ENCODE data around the gene LANCL1.
"Not testable (repeated sequence)": the region's sequence is repeated elsewhere in the genome, so short reads cannot be mapped to it uniquely, and the experiment has no call there.

The LANCL1 gene

DNA sequence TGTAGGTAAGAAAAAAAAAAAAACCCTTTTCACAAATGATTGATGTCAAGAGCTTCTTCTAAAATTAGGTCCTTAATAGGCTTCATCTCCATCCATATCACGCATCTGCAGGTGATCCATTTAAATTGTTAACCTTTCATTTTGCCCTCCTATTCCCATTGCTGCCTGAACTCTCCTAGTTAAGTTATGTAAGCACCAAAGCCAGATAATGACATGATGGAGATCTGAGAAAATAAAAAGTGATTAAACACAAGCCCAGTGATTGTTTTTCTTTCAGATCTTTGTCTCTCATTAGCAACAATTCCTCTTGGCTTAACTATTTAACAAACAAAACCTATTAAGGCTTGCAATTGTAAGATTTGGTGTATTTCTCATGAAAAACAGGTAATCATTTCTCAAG lies 20.0 kb downstream of the LANCL1 start:
- Histone ChIP-seq H4K20me1 (ENCODE audit: insufficient read depth, low read length) (no peaks in the 10 kb centered on the region), H3K27me3 (ENCODE audit: low read depth, low read length) (no peaks in the 10 kb centered on the region), H3K79me2 (ENCODE audit: low read length) (no peaks in the 10 kb centered on the region), H3K27ac (ENCODE audit: low read length) (no peak overlapping the region), H3K4me1 (ENCODE audit: low read length) (peaks cover 17% of the 10 kb centered on the region), H3K9ac (ENCODE audit: low read length) (no peak overlapping the region), H2AFZ (ENCODE audit: low read depth, low read length) (no peak overlapping the region), H3K36me3 (replicated peaks; ENCODE audit: low read depth, low read length) (peaks cover 30% of the 10 kb centered on the region), H3K4me2 (ENCODE audit: low read length) (no peak overlapping the region), H3K9me3 (ENCODE audit: insufficient read depth, low read length) (no peaks in the 10 kb centered on the region), H3K4me3 (ENCODE audit: low read length) (no peak overlapping the region)
- TF ChIP-seq, protein P1, sequence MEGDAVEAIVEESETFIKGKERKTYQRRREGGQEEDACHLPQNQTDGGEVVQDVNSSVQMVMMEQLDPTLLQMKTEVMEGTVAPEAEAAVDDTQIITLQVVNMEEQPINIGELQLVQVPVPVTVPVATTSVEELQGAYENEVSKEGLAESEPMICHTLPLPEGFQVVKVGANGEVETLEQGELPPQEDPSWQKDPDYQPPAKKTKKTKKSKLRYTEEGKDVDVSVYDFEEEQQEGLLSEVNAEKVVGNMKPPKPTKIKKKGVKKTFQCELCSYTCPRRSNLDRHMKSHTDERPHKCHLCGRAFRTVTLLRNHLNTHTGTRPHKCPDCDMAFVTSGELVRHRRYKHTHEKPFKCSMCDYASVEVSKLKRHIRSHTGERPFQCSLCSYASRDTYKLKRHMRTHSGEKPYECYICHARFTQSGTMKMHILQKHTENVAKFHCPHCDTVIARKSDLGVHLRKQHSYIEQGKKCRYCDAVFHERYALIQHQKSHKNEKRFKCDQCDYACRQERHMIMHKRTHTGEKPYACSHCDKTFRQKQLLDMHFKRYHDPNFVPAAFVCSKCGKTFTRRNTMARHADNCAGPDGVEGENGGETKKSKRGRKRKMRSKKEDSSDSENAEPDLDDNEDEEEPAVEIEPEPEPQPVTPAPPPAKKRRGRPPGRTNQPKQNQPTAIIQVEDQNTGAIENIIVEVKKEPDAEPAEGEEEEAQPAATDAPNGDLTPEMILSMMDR (IDR thresholded peaks at IDR 0.05; ENCODE audit: low read depth, low read length), result no peak
- no peak for TF ChIP-seq EZH2phosphoT487 (IDR thresholded peaks at IDR 0.05; ENCODE audit: low read depth)

DNA sequence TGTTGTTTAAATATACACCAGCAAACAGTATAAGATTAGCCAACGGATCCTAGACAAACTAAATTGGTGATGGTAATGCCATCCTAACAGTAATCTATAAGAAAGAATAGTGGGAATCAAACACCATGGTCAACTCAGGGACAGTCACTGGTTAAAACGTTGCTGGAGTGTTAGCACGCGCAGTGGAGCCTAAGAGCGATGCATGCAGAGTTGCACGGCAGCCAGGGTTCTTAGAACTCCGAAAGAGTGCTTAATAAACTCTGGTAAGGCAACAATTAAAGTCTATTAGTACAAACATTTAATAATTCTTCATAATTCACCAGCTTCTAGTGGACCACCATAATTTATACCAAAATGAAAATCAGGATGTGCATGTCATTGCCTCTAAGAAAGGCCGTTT lies 22.2 kb downstream of the LANCL1 start:
- H3K27me3 ChIP-seq (ENCODE audit: low read depth, low read length), result no peaks in the 10 kb centered on the region
- peaks cover 17% of the 10 kb centered on the region for H3K36me3 ChIP-seq (replicated peaks; ENCODE audit: low read depth, low read length)

DNA sequence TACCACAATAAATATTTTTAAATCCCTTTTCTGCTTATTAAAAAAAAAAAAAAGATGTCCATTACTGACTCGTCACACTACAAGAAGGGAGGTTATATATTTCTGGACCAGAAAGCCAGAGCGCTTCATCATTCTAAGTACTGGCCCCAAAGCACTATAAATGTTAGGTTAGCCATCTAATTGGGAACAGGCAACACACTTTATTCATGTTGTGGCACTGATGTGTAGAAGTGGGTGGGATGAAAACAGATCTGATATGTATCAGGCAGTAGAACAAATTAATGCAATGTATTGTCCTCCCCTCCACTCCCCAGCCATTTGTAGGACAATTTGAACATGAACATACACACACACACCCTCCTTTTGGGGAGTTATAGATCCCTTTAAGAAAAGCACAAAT lies 24.4 kb downstream of the LANCL1 start:
- no peaks in the 10 kb centered on the region for H3K79me2 ChIP-seq (ENCODE audit: low read length)
- H3K9me3 ChIP-seq (ENCODE audit: insufficient read depth, low read length), result no peaks in the 10 kb centered on the region
- H3K27ac ChIP-seq (ENCODE audit: low read length), result no peak overlapping the region
- no peaks in the 10 kb centered on the region for H3K4me1 ChIP-seq (ENCODE audit: low read length)
- H3K36me3 ChIP-seq (replicated peaks; ENCODE audit: low read depth, low read length), result peaks cover 10% of the 10 kb centered on the region
- H4K20me1 ChIP-seq (ENCODE audit: insufficient read depth, low read length), result no peaks in the 10 kb centered on the region
- H3K27me3 ChIP-seq (ENCODE audit: low read depth, low read length), result no peaks in the 10 kb centered on the region
- no peak overlapping the region for H2AFZ ChIP-seq (ENCODE audit: low read depth, low read length)
- H3K4me3 ChIP-seq (ENCODE audit: low read length), result no peak overlapping the region
- no peak for TF ChIP-seq EZH2phosphoT487 (IDR thresholded peaks at IDR 0.05; ENCODE audit: low read depth)
- TF ChIP-seq, protein P1 (IDR thresholded peaks at IDR 0.05; ENCODE audit: low read depth, low read length), result no peak
- H3K9ac ChIP-seq (ENCODE audit: low read length), result no peak overlapping the region
- no peak overlapping the region for H3K4me2 ChIP-seq (ENCODE audit: low read length)

More for the DNA sequence above, 22.2 kb downstream of the LANCL1 start:
- TF ChIP-seq, protein P1 (IDR thresholded peaks at IDR 0.05; ENCODE audit: low read depth, low read length), result no peak
- no peak for TF ChIP-seq EZH2phosphoT487 (IDR thresholded peaks at IDR 0.05; ENCODE audit: low read depth)
- H3K4me1 ChIP-seq (ENCODE audit: low read length), result no peaks in the 10 kb centered on the region
- no peaks in the 10 kb centered on the region for H3K79me2 ChIP-seq (ENCODE audit: low read length)
- H3K4me3 ChIP-seq (ENCODE audit: low read length), result no peak overlapping the region
- H3K9ac ChIP-seq (ENCODE audit: low read length), result no peak overlapping the region
- H3K4me2 ChIP-seq (ENCODE audit: low read length), result no peak overlapping the region
- no peaks in the 10 kb centered on the region for H4K20me1 ChIP-seq (ENCODE audit: insufficient read depth, low read length)
- H2AFZ ChIP-seq (ENCODE audit: low read depth, low read length), result no peak overlapping the region
- H3K27ac ChIP-seq (ENCODE audit: low read length), result no peak overlapping the region
- no peaks in the 10 kb centered on the region for H3K9me3 ChIP-seq (ENCODE audit: insufficient read depth, low read length)

DNA sequence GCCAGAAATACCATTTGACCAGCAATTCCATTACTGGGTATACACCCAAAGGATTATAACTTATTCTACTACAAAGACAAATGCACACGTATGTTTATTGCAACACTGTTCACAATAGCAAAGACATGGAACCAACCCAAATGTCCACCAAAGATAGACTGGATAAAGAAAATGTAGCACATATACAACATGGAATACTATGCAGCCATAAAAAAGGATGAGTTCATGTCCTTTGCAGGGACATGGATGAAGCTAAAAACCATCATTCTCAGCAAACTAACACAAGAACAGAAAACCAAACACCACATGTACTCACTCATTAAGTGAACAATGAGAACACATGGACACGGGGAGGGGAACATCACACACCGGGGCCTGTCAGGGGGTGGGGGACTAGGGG lies 25.6 kb downstream of the LANCL1 start:
- H3K4me1 ChIP-seq (ENCODE audit: low read length); H4K20me1 ChIP-seq (ENCODE audit: insufficient read depth, low read length); H3K9me3 ChIP-seq (ENCODE audit: insufficient read depth, low read length); H3K9ac ChIP-seq (ENCODE audit: low read length); H2AFZ ChIP-seq (ENCODE audit: low read depth, low read length); H3K27ac ChIP-seq (ENCODE audit: low read length); H3K4me2 ChIP-seq (ENCODE audit: low read length); H3K27me3 ChIP-seq (ENCODE audit: low read depth, low read length); H3K79me2 ChIP-seq (ENCODE audit: low read length); H3K4me3 ChIP-seq (ENCODE audit: low read length): not testable (repeated sequence)
- peaks cover 12% of the 10 kb centered on the region for H3K36me3 ChIP-seq (replicated peaks; ENCODE audit: low read depth, low read length)

DNA sequence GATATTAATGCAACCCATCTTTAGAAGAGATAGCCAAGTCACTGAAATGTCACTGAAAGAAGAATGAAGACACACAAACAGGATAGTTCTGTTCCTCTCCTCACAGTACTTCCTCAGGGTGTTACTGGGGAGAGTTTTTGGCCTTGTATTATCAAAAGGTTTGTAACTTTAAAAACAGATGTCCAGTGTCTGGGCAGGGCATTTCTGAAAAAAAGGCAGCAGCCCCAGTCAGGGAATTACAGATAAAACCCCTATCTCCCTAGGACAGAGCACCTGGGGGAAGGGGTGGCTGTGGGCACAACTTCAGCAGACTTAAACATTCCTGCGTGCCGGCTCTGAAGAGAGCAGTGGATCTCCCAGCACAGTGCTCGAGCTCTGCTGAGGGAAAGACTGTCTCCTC lies 30.8 kb downstream of the LANCL1 start:
- no peak for TF ChIP-seq EZH2phosphoT487 (IDR thresholded peaks at IDR 0.05; ENCODE audit: low read depth)
- TF ChIP-seq, protein P1 (IDR thresholded peaks at IDR 0.05; ENCODE audit: low read depth, low read length), result no peak
- no peaks in the 10 kb centered on the region for H3K4me1 ChIP-seq (ENCODE audit: low read length)
- H3K79me2 ChIP-seq (ENCODE audit: low read length), result no peaks in the 10 kb centered on the region
- H4K20me1 ChIP-seq (ENCODE audit: insufficient read depth, low read length), result no peaks in the 10 kb centered on the region
- no peak overlapping the region for H3K9ac ChIP-seq (ENCODE audit: low read length)
- no peak overlapping the region for H2AFZ ChIP-seq (ENCODE audit: low read depth, low read length)
- H3K27ac ChIP-seq (ENCODE audit: low read length), result no peak overlapping the region
- no peak overlapping the region for H3K4me3 ChIP-seq (ENCODE audit: low read length)
- H3K9me3 ChIP-seq (ENCODE audit: insufficient read depth, low read length), result no peaks in the 10 kb centered on the region
- H3K27me3 ChIP-seq (ENCODE audit: low read depth, low read length), result no peaks in the 10 kb centered on the region
- H3K36me3 ChIP-seq (replicated peaks; ENCODE audit: low read depth, low read length), result peaks cover 9% of the 10 kb centered on the region
- no peak overlapping the region for H3K4me2 ChIP-seq (ENCODE audit: low read length)
